OCI-LY3 (cell line): ENCODE data around the gene RECK.
"Not testable (repeated sequence)": the region's sequence is repeated elsewhere in the genome, so short reads cannot be mapped to it uniquely, and the experiment has no call there.

Source experiments
- H2AFZ ChIP-seq: fragments of 200-600, 300-600 bp; shearing (Covaris generic); 2 replicates; pipeline ENCODE4 v1.6.0; 2014; ENCODE audit warnings: antibody characterized with exemption, low read depth, low read length
- H3K27ac ChIP-seq: fragments of 200-600, 300-600 bp; sonication (generic); 2 replicates; pipeline ENCODE4 v1.5.1; 2014; ENCODE audit warnings: mild to moderate bottlenecking, low read length, moderate library complexity, mixed read lengths
- H3K27me3 ChIP-seq: fragments of 200-600, 300-600 bp; sonication (generic); 2 replicates; pipeline ENCODE4 v1.6.1; 2014; ENCODE audit warnings: low read depth, low read length, mixed read lengths
- H3K36me3 ChIP-seq: fragments of 200-600, 300-600 bp; sonication (generic); replicated peaks from 2 replicates; pipeline ENCODE3; 2014; ENCODE audit warnings: low read depth, low read length, mixed read lengths
- H3K4me1 ChIP-seq: fragments of 300-600, 200-600 bp; sonication (generic); 2 replicates; pipeline ENCODE4 v1.6.1; 2014; ENCODE audit warnings: low read length, mixed read lengths
- H3K4me2 ChIP-seq: fragments of 200-600, 300-600 bp; sonication (generic); 2 replicates; pipeline ENCODE4 v1.6.1; 2014; ENCODE audit warnings: low read length, mixed read lengths
- H3K4me3 ChIP-seq: fragments of 300-600, 200-600 bp; sonication (generic); 2 replicates; pipeline ENCODE4 v1.5.1; 2014; ENCODE audit warnings: antibody characterized with exemption, mild to moderate bottlenecking, low read length, moderate library complexity
- H3K79me2 ChIP-seq: fragments of 300-600, 200-600 bp; shearing (Covaris generic); 2 replicates; pipeline ENCODE4 v1.6.1; 2014; ENCODE audit warnings: mild to moderate bottlenecking, low read length, mixed read lengths
- H3K9ac ChIP-seq: fragments of 300-600, 200-600 bp; shearing (Covaris generic); 2 replicates; pipeline ENCODE4 v1.6.0; 2014; ENCODE audit warnings: mild to moderate bottlenecking, low read length, moderate library complexity
- H3K9me3 ChIP-seq: fragments of 200-600, 300-600 bp; shearing (Covaris generic); 2 replicates; pipeline ENCODE4 v1.6.1; 2014; ENCODE audit warnings: low read length, mixed read lengths; ENCODE audit not compliant: insufficient read depth
- H4K20me1 ChIP-seq: fragments of 200-600, 300-600 bp; sonication (generic); 2 replicates; pipeline ENCODE4 v1.6.1; 2016; ENCODE audit warnings: low read length, mixed read lengths; ENCODE audit not compliant: insufficient read depth
- CTCF ChIP-seq: fragments of 200-600, 300-600 bp; sonication (generic); IDR thresholded peaks from 2 replicates; pipeline ENCODE4 v1.5.1; 2014; ENCODE audit warnings: antibody characterized with exemption, low read length, low read depth
- EZH2phosphoT487 ChIP-seq: fragments of 200-600 bp; shearing (Covaris generic); IDR thresholded peaks from 2 replicates; pipeline ENCODE4 v1.6.1; 2018; ENCODE audit warnings: antibody characterized with exemption, mixed run types, low read depth

Gene RECK

GRCh38 chr9:36127652-36128244 is 91.0 kb downstream of the RECK start:
- Histone ChIP-seq H3K4me2 (no peak overlapping the region), H3K9ac (no peak overlapping the region), H3K79me2 (no peaks in the 10 kb centered on the region), H3K4me1 (no peaks in the 10 kb centered on the region), H3K4me3 (no peak overlapping the region), H3K36me3 (no peaks in the 10 kb centered on the region), H3K27me3 (no peaks in the 10 kb centered on the region), H3K27ac (no peak overlapping the region), H3K9me3 (no peaks in the 10 kb centered on the region), H2AFZ (no peak overlapping the region), H4K20me1 (no peaks in the 10 kb centered on the region)
- TF ChIP-seq EZH2phosphoT487, result no peak
- TF ChIP-seq CTCF, result no peak

GRCh38 chr9:36128349-36128748 is 91.6 kb downstream of the RECK start:
- Histone ChIP-seq H3K27me3 (no peaks in the 10 kb centered on the region), H2AFZ (no peak overlapping the region), H3K9me3 (no peaks in the 10 kb centered on the region), H3K4me3 (no peak overlapping the region), H3K36me3 (no peaks in the 10 kb centered on the region), H3K4me1 (no peaks in the 10 kb centered on the region), H3K9ac (no peak overlapping the region), H3K4me2 (no peak overlapping the region), H3K79me2 (no peaks in the 10 kb centered on the region), H4K20me1 (no peaks in the 10 kb centered on the region), H3K27ac (no peak overlapping the region)
- no peak for TF ChIP-seq CTCF
- no peak for TF ChIP-seq EZH2phosphoT487

- Histone ChIP-seq H3K4me2 (no peak overlapping the region), H3K9me3 (no peaks in the 10 kb centered on the region), H3K79me2 (no peaks in the 10 kb centered on the region), H3K4me3 (no peak overlapping the region), H3K27ac (no peak overlapping the region), H2AFZ (no peak overlapping the region), H3K9ac (no peak overlapping the region), H3K36me3 (no peaks in the 10 kb centered on the region), H3K4me1 (no peaks in the 10 kb centered on the region), H4K20me1 (no peaks in the 10 kb centered on the region), H3K27me3 (no peaks in the 10 kb centered on the region)
- no peak for TF ChIP-seq CTCF
- TF ChIP-seq EZH2phosphoT487, result no peak
Measured at GRCh38 chr9:36129139-36129538, 92.4 kb downstream of the RECK start.

- not testable (repeated sequence) for H3K4me3 ChIP-seq, H3K9me3 ChIP-seq, H2AFZ ChIP-seq, H3K4me1 ChIP-seq, H3K79me2 ChIP-seq, H3K9ac ChIP-seq, H3K36me3 ChIP-seq, H4K20me1 ChIP-seq, H3K4me2 ChIP-seq, H3K27ac ChIP-seq
- peaks cover 13% of the 10 kb centered on the region for H3K27me3 ChIP-seq
Measured at GRCh38 chr9:36131666-36132065, 95.0 kb downstream of the RECK start.

GRCh38 chr9:36132086-36132485 is 95.4 kb downstream of the RECK start:
- H4K20me1 ChIP-seq, result no peaks in the 10 kb centered on the region
- peaks cover 4% of the 10 kb centered on the region for H3K4me1 ChIP-seq
- H3K36me3 ChIP-seq, result no peaks in the 10 kb centered on the region
- no peak overlapping the region for H3K4me2 ChIP-seq
- no peak overlapping the region for H3K4me3 ChIP-seq
- no peaks in the 10 kb centered on the region for H3K9me3 ChIP-seq
- peaks cover 14% of the 10 kb centered on the region for H3K27me3 ChIP-seq
- H3K27ac ChIP-seq, result no peak overlapping the region
- no peak overlapping the region for H2AFZ ChIP-seq
- H3K9ac ChIP-seq, result no peak overlapping the region
- TF ChIP-seq EZH2phosphoT487 (no peak), CTCF (no peak)
- H3K79me2 ChIP-seq, result no peaks in the 10 kb centered on the region
